HG03469 (cell line): ENCODE results near the gene RNU6-1.

Source experiments
- ATAC-seq: cut with Tn5 transposase; IDR thresholded peaks from one replicate; pipeline ENCODE4 v1.9.1; 2021; ENCODE audit warnings: mild to moderate bottlenecking, moderate library complexity, moderate number of reproducible peaks; ENCODE audit not compliant: unreplicated experiment

Gene RNU6-1

GRCh38 chr15:67859331-67859946, 19.6 kb upstream of the RNU6-1 start:
- no peak for ATAC-seq

DNA sequence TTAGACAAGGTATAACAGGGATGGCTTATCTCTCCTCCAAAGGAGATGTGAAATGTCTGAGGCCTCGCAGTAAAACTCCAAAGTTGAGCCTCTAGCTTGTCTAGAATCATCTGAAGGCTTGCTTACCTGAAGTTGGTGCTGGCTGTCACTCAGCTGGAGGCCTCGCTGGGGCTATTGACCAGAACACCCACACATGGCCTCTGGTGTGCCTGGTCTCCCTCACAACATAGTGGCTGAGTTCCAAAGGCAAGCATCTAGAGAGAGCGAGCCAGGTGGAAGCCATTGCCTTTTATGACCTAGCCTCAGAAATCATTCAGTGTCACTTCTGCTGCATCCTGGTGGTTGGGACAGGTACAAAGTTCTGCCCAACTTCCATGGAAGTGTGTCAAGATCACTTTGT, 17.4 kb upstream of the RNU6-1 start:
- no peak for ATAC-seq

GRCh38 chr15:67855842-67856241, 16.0 kb upstream of the RNU6-1 start:
- ATAC-seq, result no peak

DNA sequence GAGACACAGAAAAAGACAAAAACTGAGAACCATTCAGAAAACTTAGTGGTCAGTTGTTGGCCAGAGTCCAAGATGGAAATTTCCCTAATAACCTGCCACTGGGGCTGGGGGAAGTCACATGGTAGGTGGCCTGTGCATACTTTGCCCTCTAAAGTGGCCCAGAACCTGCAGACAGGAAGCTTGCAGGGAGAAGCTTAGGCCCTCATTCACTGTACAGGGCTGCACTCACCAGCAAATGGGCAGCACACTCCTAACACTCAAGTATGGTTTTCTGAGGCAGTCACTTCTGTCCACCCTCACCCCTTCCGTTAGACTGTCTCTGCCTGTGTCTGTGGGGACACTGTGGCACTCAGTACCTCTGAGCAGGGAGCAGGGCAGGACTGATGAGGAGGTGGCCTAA, 14.5 kb upstream of the RNU6-1 start:
- ATAC-seq, result no peak

DNA sequence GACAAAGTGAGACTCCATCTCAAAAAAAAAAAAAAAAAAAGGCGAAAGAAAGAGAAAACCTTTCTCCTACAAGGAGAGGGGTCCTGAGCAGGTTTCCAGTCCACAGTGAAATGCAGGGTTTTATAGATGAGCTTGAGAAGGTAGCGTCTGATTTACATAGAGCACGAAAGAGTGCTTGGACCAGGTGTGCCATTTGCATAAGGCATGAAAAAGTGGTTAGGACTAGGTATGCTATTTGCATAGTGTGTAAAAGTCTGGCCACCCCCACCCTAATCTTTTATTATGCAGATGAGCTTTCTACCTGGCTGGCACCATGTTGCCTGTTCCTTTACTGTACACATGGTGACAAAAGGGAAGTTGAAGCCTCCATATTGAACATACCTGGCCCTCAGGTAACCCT, 13.6 kb upstream of the RNU6-1 start:
- ATAC-seq, result no peak

DNA sequence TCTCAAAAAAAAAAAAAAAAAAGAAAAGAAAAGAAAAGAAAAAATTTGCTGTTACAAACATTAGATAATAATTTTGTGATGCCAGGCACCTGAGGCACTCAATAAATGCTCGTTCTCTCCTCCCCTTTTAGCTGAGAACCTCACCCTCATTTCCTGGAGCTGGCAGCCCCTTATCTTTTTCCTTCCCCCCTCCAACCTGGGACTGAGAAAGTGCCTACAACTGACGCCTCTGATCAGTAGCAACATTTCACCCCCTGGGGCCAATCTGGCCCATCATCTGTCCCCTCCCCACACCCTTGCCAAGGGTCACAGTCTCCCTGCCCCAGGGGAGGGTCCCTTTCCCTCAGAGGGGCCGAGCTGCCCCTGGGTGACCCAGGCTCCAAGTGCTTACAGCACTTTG, 12.6 kb upstream of the RNU6-1 start:
- ATAC-seq, result no peak

- no peak for ATAC-seq
These were observed 11.2 kb upstream of the RNU6-1 start for GRCh38 chr15:67850994-67851571.

GRCh38 chr15:67850336-67850735, 10.5 kb upstream of the RNU6-1 start:
- ATAC-seq, result no peak

GRCh38 chr15:67849538-67849937, 9.7 kb upstream of the RNU6-1 start:
- no peak for ATAC-seq

DNA sequence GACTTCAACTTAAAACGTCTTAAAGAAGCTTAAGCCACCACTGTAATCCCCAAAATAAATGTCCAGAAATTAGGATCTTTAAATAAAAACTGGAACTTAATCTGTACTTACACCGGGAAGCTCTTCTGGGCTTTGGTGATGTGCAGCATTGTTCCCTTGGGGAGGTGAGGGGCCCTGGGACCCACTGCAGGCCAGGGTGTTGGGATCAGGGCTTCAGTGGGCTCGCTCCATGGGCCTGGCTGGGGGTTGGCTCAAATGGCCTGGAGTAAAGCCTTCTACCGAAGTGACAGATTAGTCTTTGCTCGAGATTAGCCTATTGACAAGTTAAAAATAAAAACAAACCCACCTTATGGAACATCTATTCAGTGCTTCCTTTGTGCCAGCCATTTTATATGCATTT, 6.1 kb upstream of the RNU6-1 start:
- no peak for ATAC-seq

GRCh38 chr15:67843571-67844387, 3.9 kb upstream of the RNU6-1 start:
- ATAC-seq, result no peak

GRCh38 chr15:67843092-67843501, 3.3 kb upstream of the RNU6-1 start:
- no peak for ATAC-seq

GRCh38 chr15:67841513-67841762, 1.6 kb upstream of the RNU6-1 start:
- ATAC-seq, result no peak

- no peak for ATAC-seq
These were observed 1.1 kb upstream of the RNU6-1 start for GRCh38 chr15:67840749-67841512.

DNA sequence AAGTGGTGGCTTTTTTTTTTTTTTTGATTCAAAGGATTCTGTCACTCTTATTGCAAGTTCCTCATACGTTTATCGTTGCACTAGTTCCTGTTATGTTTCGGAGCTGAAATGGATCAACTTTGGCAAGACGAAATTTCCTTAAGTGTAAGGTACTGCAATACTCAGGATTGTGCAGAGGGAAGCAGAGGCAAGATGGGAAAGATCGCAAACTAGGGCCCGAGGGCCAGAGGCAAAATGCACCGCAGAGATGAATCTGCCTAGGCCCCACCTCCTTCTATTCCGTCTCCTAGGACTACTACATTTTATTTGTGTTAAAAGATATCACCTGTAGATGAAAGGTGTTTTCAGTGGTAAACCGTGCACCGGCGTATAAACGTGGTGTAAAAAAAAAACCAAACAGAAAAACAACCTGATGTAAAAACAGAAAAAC, 331 bp downstream of the RNU6-1 start:
- ATAC-seq, result no peak

DNA sequence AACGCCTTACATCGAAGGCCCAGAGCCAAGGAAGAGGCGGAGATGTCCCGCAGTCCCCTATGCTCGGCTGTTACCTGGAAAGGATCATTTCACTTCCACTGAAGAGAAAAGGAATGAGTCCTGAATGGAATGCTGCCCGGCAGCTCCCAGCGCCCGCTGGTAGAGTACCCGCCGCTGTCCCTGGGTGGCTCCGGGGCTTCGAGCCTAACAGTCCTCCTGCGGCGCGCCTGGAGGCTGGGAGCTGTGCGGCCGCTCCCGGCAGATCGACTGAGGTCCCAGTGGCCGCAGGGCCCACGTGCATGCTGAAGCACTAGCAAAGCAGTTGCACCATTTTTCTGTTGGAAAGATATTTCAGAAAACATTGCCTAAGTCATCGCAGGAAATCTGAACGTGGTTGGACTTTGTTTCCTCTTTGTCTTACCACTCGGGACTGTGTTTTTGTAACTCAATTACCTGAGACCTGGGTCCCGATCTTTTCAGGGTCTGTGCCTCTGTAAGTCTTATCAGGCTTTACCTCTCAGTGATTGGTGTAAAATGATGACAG, 984 bp downstream of the RNU6-1 start:
- ATAC-seq, result no peak

GRCh38 chr15:67836955-67837354, 2.9 kb downstream of the RNU6-1 start:
- ATAC-seq, result no peak

DNA sequence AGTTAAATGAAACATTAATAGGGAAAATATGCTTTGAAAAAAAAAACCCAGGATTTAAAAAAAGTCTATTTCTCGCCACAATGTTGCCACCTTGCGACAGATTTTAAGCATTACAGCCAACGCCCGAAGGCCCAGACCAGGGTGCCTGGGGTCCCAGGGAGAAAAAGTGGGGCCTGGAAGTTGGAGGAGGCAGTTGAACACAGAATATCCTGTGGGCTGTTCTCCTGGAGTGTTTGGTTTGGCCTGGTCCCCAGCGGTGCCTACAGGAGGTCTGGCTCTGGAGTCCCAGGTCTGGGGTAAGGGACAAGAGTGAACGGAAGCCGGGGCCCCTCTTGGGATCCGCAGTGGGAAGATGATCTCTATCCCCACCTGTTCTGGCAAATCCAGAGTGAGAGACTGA, 3.4 kb downstream of the RNU6-1 start:
- no peak for ATAC-seq

GRCh38 chr15:67836134-67836455, 3.8 kb downstream of the RNU6-1 start:
- ATAC-seq, result no peak

DNA sequence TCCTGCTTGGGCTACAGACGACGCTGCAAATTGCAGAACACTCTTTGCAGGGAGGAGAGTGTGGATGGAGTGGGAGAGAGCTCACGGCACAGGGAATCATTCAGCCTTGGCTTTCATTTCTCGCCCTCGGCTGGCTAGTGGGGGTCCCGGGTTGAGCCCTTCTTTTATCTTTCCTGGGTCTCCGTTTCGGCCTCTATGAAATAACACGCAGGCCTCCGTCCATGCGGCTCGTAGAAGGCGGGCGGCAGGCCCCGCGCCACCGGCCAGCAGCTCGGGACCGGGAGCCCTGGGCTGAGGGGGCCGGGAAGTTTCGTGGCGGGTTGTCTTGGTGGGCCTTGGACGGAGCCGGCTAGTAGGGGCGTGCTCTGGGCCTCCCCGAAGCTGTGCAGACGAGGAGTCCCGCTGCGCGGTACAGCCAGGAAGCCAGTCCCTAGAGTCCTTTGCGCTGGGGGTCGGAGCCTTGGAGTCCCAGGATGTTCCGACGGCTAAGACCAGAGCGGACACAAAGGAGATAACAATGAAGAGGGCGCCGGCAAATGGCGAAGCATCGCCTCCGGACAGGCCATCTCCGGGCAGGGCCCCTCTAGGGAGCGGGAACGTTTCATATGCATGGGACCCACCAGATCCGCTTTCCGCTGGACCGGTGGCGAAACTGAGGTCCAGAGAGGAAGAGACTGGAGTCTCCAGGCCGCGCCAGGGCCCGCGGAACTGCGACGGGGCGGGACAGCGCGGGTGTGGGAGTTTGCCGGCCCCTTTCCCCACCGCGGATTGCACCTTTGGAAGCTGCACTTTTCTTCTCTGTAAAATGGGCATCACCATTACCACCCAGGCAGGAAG, 4.3 kb downstream of the RNU6-1 start:
- ATAC-seq, result no peak
